Measurements from ENCODE around the gene ALKBH8. TPM values are rescaled to one million over a fixed set of nuclear protein-coding genes. Genes with fewer than 3 reads are reported as not detected.

ALKBH8 gene
- polyA plus RNA-seq, 2 of the 4 experiments (the other 2 are of a cell fraction) = 6.5 to 10.8 TPM

DNA sequence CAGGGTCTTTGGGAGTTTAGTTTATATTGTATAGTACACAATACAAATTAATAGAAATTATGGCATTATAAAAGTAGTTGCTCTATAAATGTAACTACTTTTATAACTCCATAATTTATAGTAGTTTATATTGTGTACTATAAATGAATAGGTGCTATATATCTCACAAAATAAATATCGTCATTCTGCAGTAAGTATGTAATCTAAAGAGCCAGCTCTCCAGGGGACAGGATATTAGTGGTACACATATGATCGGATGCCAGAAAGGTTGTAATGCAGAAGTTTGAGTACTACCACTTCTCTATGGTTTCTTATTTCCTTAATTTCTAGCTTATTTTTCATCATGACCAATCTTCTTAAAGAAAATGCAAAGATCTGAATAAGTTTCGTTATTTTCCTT is 87.7 kb downstream of the ALKBH8 start:
- ChIA-PET POLR2A (no interaction called here), CTCF (no interaction called here)
- H3K4me1 ChIP-seq = no peaks in the 10 kb centered on the region
- FAIRE-seq (no peak), DNase-seq (ENCODE audit: low read depth in 1 of 2, low spot score in 1 of 2) (no peak), ATAC-seq (no peak)
- no peaks in the 10 kb centered on the region for H3K9me3 ChIP-seq
- H3K4me3 ChIP-seq = no peak overlapping the region
- 55% methylated on average over 3 of the region's 3 CpGs for WGBS (ENCODE audit: missing lambda C conversion rate)
- H3K4me2 ChIP-seq = no peak overlapping the region
- TF ChIP-seq ZNF302 (CRISPR knock-in tag; IDR thresholded peaks at IDR 0.05) (no peak), RARB (CRISPR knock-in tag; IDR thresholded peaks at IDR 0.05) (no peak), KDM5A (IDR thresholded peaks at IDR 0.05) (no peak), CBX8 (IDR thresholded peaks at IDR 0.05) (no peak), HDAC2 (IDR thresholded peaks at IDR 0.05) (no peak), RAD21 (conservative IDR thresholded peaks at IDR 0.05 in 1 of 2, IDR thresholded peaks at IDR 0.05 in 1 of 2) (no peak), HOXB13 (CRISPR knock-in tag; IDR thresholded peaks at IDR 0.05; ENCODE audit: low read depth) (no peak), GATA3 (IDR thresholded peaks at IDR 0.05; ENCODE audit: borderline replicate concordance) (no peak), RFX5 (IDR thresholded peaks at IDR 0.05) (no peak), REST (IDR thresholded peaks at IDR 0.05) (no peak), POLR2AphosphoS2 (conservative IDR thresholded peaks at IDR 0.05; ENCODE audit: low read length) (no peak), PHF8 (IDR thresholded peaks at IDR 0.05; ENCODE audit: borderline replicate concordance, low read depth) (no peak), E2F6 (IDR thresholded peaks at IDR 0.05; ENCODE audit: borderline replicate concordance, low read depth) (no peak), CHD2 (IDR thresholded peaks at IDR 0.05; ENCODE audit: low read length, partially characterized antibody) (no peak), MAFK (IDR thresholded peaks at IDR 0.05; ENCODE audit: partially characterized antibody) (no peak), CHD4 (IDR thresholded peaks at IDR 0.05; ENCODE audit: borderline replicate concordance) (no peak), SMC3 (IDR thresholded peaks at IDR 0.05) (no peak)
- TF ChIP-seq, protein P1, sequence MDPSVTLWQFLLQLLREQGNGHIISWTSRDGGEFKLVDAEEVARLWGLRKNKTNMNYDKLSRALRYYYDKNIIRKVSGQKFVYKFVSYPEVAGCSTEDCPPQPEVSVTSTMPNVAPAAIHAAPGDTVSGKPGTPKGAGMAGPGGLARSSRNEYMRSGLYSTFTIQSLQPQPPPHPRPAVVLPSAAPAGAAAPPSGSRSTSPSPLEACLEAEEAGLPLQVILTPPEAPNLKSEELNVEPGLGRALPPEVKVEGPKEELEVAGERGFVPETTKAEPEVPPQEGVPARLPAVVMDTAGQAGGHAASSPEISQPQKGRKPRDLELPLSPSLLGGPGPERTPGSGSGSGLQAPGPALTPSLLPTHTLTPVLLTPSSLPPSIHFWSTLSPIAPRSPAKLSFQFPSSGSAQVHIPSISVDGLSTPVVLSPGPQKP (IDR thresholded peaks at IDR 0.05; ENCODE audit: low read depth, low read length) = no peak
- TF ChIP-seq, protein P2, sequence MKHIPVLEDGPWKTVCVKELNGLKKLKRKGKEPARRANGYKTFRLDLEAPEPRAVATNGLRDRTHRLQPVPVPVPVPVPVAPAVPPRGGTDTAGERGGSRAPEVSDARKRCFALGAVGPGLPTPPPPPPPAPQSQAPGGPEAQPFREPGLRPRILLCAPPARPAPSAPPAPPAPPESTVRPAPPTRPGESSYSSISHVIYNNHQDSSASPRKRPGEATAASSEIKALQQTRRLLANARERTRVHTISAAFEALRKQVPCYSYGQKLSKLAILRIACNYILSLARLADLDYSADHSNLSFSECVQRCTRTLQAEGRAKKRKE (CRISPR knock-in tag; IDR thresholded peaks at IDR 0.05; ENCODE audit: low read depth) = no peak
- no peak overlapping the region for H3K27ac ChIP-seq

DNA sequence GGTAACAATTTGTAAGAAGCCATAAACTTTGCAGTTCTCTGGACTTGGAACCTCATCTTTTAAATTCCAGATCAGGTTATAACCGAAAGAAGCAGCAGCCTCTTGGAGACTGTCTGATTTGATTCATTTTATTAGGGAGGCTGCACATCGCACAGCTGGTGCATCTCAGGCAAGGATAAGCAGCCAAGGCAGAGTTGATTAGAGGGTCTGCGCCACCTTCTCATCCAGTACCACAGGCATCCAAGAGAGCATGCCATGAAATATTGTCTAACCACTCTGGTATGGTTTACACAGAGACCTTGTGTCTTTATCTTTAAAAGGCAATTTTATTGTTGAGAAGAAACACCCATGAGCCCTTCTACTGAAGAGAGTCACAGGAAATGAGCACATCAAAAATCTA is 91.7 kb downstream of the ALKBH8 start:
- ATAC-seq = no peak
- ChIA-PET POLR2A (no interaction called here), CTCF (no interaction called here)

More for the DNA sequence above, 91.7 kb downstream of the ALKBH8 start:
- 59% methylated on average over 3 of the region's 3 CpGs for WGBS (ENCODE audit: missing lambda C conversion rate)
- no peak for FAIRE-seq
- no peak for DNase-seq (ENCODE audit: low read depth in 1 of 2, low spot score in 1 of 2)
- H3K9me3 ChIP-seq = no peaks in the 10 kb centered on the region
- no peak overlapping the region for H3K27ac ChIP-seq
- H3K4me1 ChIP-seq = no peaks in the 10 kb centered on the region
- TF ChIP-seq GATA3 (IDR thresholded peaks at IDR 0.05; ENCODE audit: borderline replicate concordance) = no peak
- no peak for TF ChIP-seq RAD21 (conservative IDR thresholded peaks at IDR 0.05 in 1 of 2, IDR thresholded peaks at IDR 0.05 in 1 of 2)
- TF ChIP-seq CBX8 (IDR thresholded peaks at IDR 0.05) = no peak
- TF ChIP-seq, protein P2 (CRISPR knock-in tag; IDR thresholded peaks at IDR 0.05; ENCODE audit: low read depth) = no peak
- TF ChIP-seq NR3C1 (IDR thresholded peaks at IDR 0.05) = no peak
- TF ChIP-seq JUNB (IDR thresholded peaks at IDR 0.05) = no peak
- no peak for TF ChIP-seq KDM1A (IDR thresholded peaks at IDR 0.05; ENCODE audit: low read depth)
- no peak overlapping the region for H3K4me2 ChIP-seq
- no peak overlapping the region for H3K4me3 ChIP-seq
